HUES48 (cell line): ENCODE data around the gene DST.

Source experiments
- H3K27ac ChIP-seq: one replicate; pipeline ENCODE4 v1.7.0; 2013; ENCODE audit warnings: low read depth, low read length, inconsistent platforms
- H3K27me3 ChIP-seq: 2 replicates; pipeline ENCODE4 v1.6.1; 2013; ENCODE audit warnings: mild to moderate bottlenecking, low read length; ENCODE audit not compliant: control insufficient read depth, insufficient read depth
- H3K36me3 ChIP-seq: 2 replicates; pipeline ENCODE4 v1.6.1; 2013; ENCODE audit warnings: low read length; ENCODE audit not compliant: control insufficient read depth, insufficient read depth
- H3K4me1 ChIP-seq: 2 replicates; pipeline ENCODE4 v1.6.1; 2013; ENCODE audit warnings: mild to moderate bottlenecking, low read length; ENCODE audit not compliant: control insufficient read depth, insufficient read depth
- H3K4me3 ChIP-seq: 2 replicates; pipeline ENCODE4 v1.5.1; 2013; ENCODE audit warnings: mild to moderate bottlenecking, low read depth, low read length
- H3K9ac ChIP-seq: 2 replicates; pipeline ENCODE4 v1.6.1; 2013; ENCODE audit warnings: mild to moderate bottlenecking, low read depth, low read length, moderate library complexity
- H3K9me3 ChIP-seq: 2 replicates; pipeline ENCODE4 v1.6.1; 2013; ENCODE audit warnings: low read length; ENCODE audit not compliant: control insufficient read depth, insufficient read depth

Gene DST

DNA sequence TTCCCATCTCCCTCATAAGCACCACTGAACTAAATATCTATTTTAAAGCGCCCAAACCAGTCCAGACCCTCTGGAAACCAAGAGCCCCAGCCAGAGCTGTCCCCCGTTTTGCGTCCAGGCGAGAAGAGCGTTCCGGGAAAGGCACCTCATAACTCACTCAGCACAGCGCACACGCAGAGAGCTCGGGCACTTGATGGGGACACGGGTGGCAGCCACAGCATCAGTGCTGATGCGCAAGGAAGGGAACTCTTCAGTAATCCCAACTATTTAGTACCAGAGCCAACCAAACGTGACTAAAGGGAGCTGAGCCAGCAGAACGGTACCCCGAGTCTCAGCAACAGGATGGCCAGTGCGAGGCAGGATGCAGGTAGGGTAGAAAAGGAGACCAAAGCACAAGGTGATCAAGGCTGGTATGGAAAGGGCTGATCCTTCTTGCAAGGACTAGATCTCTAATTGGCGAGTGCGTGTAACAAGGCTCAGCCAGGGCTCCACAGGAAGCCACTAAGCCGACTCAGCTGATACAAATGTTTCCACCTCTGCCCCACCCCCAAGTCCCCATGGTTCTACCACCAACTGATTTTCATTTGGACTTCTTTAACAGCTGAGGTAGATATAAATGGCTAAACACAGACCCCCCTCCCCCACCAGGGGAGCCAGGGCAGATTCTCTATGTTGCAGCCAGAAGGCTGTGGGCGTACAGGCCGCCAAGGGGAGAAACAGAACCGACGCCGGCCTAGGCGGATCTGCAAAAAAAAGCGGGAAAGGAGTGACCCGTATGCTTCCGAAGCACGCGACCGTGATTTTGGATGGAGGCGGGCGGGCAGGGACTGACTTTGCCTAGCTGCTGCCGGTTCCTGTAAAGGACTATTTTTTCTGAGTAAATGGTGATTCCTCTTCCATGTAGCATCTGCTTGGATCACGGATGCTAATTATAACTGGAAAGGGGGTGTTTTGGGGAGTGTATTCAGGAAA lies 211.8 kb downstream of the DST start:
- H3K4me1 ChIP-seq, result no peaks in the 10 kb centered on the region
- H3K9ac ChIP-seq, result no peak overlapping the region
- H3K36me3 ChIP-seq, result no peaks in the 10 kb centered on the region
- no peak overlapping the region for H3K27ac ChIP-seq
- no peaks in the 10 kb centered on the region for H3K9me3 ChIP-seq
- H3K4me3 ChIP-seq, result no peak overlapping the region
- H3K27me3 ChIP-seq, result no peaks in the 10 kb centered on the region

DNA sequence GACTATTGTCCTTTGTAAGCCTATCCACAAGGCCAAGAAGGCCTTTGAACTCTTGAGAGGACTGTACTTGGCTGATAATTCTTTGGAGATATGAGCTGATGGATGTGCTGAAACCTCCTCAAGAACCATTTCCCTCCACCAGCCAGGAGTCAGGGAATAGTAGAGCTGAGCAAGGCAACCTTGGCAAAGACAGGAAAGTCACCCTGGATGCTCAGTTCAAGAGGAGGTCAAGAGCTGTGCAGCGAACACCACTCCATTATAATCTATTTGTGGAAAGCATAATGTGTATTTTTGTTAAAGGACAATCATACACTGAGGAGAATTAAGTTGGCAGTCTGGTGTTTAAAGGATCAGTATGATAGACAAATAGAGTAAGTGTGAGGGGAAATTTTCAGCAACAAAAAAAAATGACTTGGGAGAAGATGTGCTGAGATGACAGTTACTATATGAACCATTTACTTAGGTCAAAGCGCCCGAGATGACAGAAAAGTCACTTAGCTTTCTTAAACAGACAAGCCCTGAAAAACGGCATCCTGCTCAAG lies 218.1 kb downstream of the DST start:
- Histone ChIP-seq H3K36me3 (no peaks in the 10 kb centered on the region), H3K27ac (no peak overlapping the region), H3K27me3 (no peaks in the 10 kb centered on the region), H3K9ac (no peak overlapping the region), H3K9me3 (no peaks in the 10 kb centered on the region), H3K4me3 (no peak overlapping the region), H3K4me1 (no peaks in the 10 kb centered on the region)

DNA sequence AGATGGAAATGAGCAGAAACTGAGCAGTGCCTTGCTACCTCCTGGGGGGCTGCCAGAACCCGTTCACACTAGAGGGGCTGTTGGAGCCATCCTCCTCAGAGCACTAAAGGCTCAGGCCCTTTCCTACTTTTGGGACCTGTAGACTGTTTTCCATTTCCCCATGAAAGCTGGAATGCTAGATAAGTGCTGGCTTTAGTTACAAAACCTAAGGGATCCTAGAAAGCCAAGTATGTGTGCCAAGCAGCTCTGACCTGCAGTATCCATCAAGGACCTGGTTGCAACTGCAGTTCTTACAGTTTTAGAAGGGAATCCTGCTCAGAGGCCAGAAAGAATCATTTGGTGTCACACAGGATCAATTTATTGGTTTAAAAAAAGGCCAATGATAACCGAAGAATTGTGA lies 218.6 kb downstream of the DST start:
- H3K36me3 ChIP-seq, result no peaks in the 10 kb centered on the region
- no peaks in the 10 kb centered on the region for H3K9me3 ChIP-seq
- no peak overlapping the region for H3K4me3 ChIP-seq
- H3K9ac ChIP-seq, result no peak overlapping the region
- H3K27me3 ChIP-seq, result no peaks in the 10 kb centered on the region
- no peak overlapping the region for H3K27ac ChIP-seq
- H3K4me1 ChIP-seq, result no peaks in the 10 kb centered on the region

DNA sequence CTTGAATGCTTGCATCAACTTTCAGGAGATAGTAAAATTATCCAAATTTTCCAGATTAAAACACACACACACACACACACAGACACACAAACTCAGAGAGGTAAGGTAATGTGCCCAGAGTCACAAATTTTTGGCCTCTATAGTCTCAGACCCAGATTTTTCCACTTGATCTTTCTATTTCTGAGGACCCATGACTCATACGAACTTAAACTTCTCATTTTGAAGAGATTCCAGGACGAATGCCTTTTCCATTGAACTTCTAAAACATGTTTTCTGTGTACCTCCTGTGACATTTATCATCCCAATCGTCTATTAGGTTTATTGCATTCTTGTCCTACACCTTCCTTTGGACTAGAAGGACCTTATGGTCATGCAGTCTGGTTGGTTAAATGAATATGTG lies 222.4 kb downstream of the DST start:
- H3K9ac ChIP-seq, result no peak overlapping the region
- no peaks in the 10 kb centered on the region for H3K27me3 ChIP-seq
- H3K9me3 ChIP-seq, result no peaks in the 10 kb centered on the region
- H3K36me3 ChIP-seq, result no peaks in the 10 kb centered on the region
- no peaks in the 10 kb centered on the region for H3K4me1 ChIP-seq
- no peak overlapping the region for H3K27ac ChIP-seq
- H3K4me3 ChIP-seq, result no peak overlapping the region

GRCh38 chr6:56419191-56419590 lies 223.5 kb downstream of the DST start:
- Histone ChIP-seq H3K4me1 (no peaks in the 10 kb centered on the region), H3K9ac (no peak overlapping the region), H3K27ac (no peak overlapping the region), H3K27me3 (no peaks in the 10 kb centered on the region), H3K4me3 (no peak overlapping the region), H3K36me3 (no peaks in the 10 kb centered on the region), H3K9me3 (no peaks in the 10 kb centered on the region)

GRCh38 chr6:56417823-56418222 lies 224.9 kb downstream of the DST start:
- no peak overlapping the region for H3K27ac ChIP-seq
- H3K4me1 ChIP-seq, result no peaks in the 10 kb centered on the region
- H3K27me3 ChIP-seq, result no peaks in the 10 kb centered on the region
- H3K4me3 ChIP-seq, result no peak overlapping the region
- no peaks in the 10 kb centered on the region for H3K9me3 ChIP-seq
- no peaks in the 10 kb centered on the region for H3K36me3 ChIP-seq
- H3K9ac ChIP-seq, result no peak overlapping the region

DNA sequence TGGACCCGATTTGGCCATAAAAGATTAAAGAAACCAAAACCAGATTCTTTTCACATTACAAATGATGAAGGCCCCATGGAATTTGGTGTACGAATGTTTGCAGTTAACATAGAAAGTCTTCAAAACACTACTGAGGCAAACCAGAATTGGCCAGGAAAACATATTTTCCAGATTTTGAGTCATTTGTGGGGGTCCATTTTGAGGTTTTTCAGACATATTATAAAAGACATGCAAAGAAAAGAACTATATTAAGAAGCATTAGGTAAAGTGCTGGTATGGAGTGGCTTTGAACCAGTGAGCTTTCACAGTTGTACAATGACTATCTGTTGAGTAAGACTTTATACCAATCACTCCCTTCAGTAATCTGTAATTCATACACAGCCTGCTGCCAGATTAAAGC lies 226.4 kb downstream of the DST start:
- Histone ChIP-seq H3K4me3 (no peak overlapping the region), H3K36me3 (no peaks in the 10 kb centered on the region), H3K27me3 (no peaks in the 10 kb centered on the region), H3K9ac (no peak overlapping the region), H3K4me1 (no peaks in the 10 kb centered on the region), H3K27ac (no peak overlapping the region), H3K9me3 (no peaks in the 10 kb centered on the region)

DNA sequence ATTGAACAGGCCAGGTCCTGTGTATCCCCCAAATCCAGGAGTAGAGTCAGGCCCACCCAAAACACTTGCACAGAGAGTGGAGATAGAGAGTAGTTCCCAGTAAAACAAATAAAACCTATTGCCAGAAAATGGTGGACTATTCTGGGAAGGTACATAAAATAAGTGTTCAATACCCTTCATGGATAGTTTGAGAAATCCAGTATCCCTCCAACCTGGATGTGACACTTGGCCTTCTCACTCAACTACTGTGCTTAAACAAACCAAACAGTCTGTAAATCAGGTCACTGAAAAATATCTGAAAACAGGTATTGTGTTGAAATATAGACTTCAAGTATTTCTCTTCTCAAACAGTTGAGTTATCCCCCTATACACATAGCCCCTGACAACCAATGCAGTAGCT lies 233.7 kb downstream of the DST start:
- Histone ChIP-seq H3K27me3 (no peaks in the 10 kb centered on the region), H3K4me3 (no peak overlapping the region), H3K9me3 (no peaks in the 10 kb centered on the region), H3K27ac (no peak overlapping the region), H3K36me3 (no peaks in the 10 kb centered on the region), H3K9ac (no peak overlapping the region), H3K4me1 (no peaks in the 10 kb centered on the region)
